HuH-7 (cell line): ENCODE measurements around the gene POLA2.

ENCODE experiments used
- DNase-seq: peaks from one replicate; pipeline ENCODE4 v3.0.0; 2011; ENCODE audit warnings: low spot score

POLA2 gene

DNA sequence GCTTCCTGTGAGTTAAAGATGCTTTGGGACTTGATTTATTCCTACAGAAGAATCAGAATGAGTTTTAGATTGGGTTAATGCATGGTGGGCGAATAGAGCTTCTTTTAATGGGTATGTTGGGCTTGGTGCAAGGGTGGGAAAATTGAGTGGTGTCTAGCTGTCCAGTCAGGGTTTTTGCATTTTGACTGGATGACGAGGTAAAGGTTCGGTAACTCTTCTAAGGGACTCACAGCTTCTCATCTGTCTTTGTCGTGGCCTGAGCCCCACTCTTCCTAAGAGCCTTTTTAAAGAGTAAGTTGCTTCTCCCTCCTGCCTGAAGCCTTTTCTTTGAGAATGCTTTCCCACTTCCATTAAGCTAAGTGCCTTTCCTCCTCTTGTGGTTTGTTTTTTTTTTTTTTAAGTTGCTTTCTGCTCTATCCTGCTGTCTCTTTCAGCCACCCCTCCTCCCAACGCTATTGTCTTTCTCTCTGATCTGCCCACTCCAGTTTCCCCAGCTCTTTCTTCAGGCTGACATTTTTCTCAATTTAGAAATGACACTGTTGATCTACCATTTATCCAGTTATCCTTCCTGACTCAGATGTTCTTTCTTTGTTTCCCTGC lies 73.0 kb downstream of the POLA2 start:
- DNase-seq, result no peak

DNA sequence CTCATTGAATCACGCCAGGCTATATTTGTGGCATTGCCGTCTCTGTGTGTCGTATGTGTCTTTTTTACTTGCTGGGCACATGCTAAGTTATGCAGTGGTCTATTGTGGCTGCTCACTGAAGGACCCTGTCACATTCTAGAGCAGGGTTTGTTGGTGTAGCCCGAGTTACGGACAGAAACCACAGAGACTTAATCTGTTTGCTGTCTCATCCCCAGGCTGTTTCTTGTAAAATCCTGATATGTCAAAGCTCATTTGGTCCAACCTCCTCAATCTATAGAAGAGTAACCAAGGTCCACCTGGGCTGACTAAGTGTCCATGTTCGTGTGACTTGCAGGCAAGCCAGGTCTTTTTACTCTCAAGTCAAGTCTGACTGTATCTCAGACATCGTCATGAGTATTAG lies 76.9 kb downstream of the POLA2 start:
- DNase-seq, result no peak

GRCh38 chr11:65340226-65340625 lies 78.5 kb downstream of the POLA2 start:
- DNase-seq, result no peak

DNA sequence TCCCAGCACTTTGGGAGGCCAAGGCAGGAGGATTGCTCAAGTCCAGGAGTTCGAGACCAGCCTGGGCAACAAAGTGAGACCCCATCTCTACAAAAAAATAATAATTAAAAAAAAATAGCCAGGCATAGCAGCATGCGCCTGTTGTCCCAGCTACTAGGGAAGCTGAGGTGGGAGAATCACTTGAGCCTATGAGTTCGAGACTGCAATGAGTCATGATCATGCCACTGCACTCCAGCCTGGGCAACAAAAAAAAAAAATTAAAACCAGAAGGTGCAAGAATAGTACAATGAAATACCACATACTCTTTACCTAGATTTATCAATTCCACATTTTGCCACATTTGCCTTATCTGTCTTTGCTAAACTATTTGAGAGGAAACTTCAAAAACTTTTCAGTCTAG lies 80.1 kb downstream of the POLA2 start:
- DNase-seq, result no peak
